HG03378 (cell line): ENCODE data around the gene SMLR1.

ENCODE experiments used
- ATAC-seq: cut with Tn5 transposase; IDR thresholded peaks from one replicate; pipeline ENCODE4 v1.9.1; 2021; ENCODE audit warnings: mild to moderate bottlenecking, moderate library complexity; ENCODE audit not compliant: unreplicated experiment

The SMLR1 gene

GRCh38 chr6:130824978-130825694 is 2.1 kb upstream of the SMLR1 start:
- no peak for ATAC-seq

- ATAC-seq = no peak
These were observed 1.3 kb upstream of the SMLR1 start for GRCh38 chr6:130825772-130826441.

GRCh38 chr6:130826442-130827246 is 562 bp upstream of the SMLR1 start:
- no peak for ATAC-seq

GRCh38 chr6:130829333-130829910 is 2.2 kb downstream of the SMLR1 start:
- ATAC-seq = no peak

- ATAC-seq = no peak
These were observed 4.4 kb downstream of the SMLR1 start for GRCh38 chr6:130831607-130832006.

GRCh38 chr6:130833569-130833968 is 6.4 kb downstream of the SMLR1 start:
- no peak for ATAC-seq

GRCh38 chr6:130834482-130835251 is 7.5 kb downstream of the SMLR1 start:
- no peak for ATAC-seq

- no peak for ATAC-seq
These were observed 8.9 kb downstream of the SMLR1 start for GRCh38 chr6:130836055-130836640.

- no peak for ATAC-seq
These were observed 9.9 kb downstream of the SMLR1 start for GRCh38 chr6:130837067-130837466.

GRCh38 chr6:130838250-130838860 is 11.1 kb downstream of the SMLR1 start:
- no peak for ATAC-seq

GRCh38 chr6:130838951-130839350 is 11.7 kb downstream of the SMLR1 start:
- no peak for ATAC-seq

GRCh38 chr6:130839379-130839778 is 12.2 kb downstream of the SMLR1 start:
- no peak for ATAC-seq

GRCh38 chr6:130840050-130840449 is 12.8 kb downstream of the SMLR1 start:
- ATAC-seq = no peak

- ATAC-seq = no peak
These were observed 14.0 kb downstream of the SMLR1 start for GRCh38 chr6:130841128-130841728.

- peak; percentile 76 for ATAC-seq
These were observed 16.5 kb downstream of the SMLR1 start for GRCh38 chr6:130843575-130844320.

- ATAC-seq = no peak
These were observed 19.3 kb downstream of the SMLR1 start for GRCh38 chr6:130846501-130846900.

- ATAC-seq = no peak
These were observed 20.1 kb downstream of the SMLR1 start for GRCh38 chr6:130847001-130847910.

GRCh38 chr6:130848945-130849344 is 21.7 kb downstream of the SMLR1 start:
- ATAC-seq = peak; percentile 98
